GM18873 (cell line): ENCODE results near the gene KHDRBS2.

Experiments used
- ATAC-seq: cut with Tn5 transposase; IDR thresholded peaks from one replicate; pipeline ENCODE4 v1.9.1; 2021; ENCODE audit warnings: mild to moderate bottlenecking, moderate library complexity, moderate number of reproducible peaks; ENCODE audit not compliant: unreplicated experiment, low FRiP score

Gene KHDRBS2

GRCh38 chr6:62192593-62192992 lies 93.4 kb downstream of the KHDRBS2 start:
- no peak for ATAC-seq

GRCh38 chr6:62175195-62175594 lies 110.8 kb downstream of the KHDRBS2 start:
- ATAC-seq = no peak

- no peak for ATAC-seq
These were observed 111.5 kb downstream of the KHDRBS2 start for GRCh38 chr6:62174548-62174947.

- ATAC-seq = no peak
These were observed 118.3 kb downstream of the KHDRBS2 start for GRCh38 chr6:62167736-62168135.

- no peak for ATAC-seq
These were observed 123.2 kb downstream of the KHDRBS2 start for GRCh38 chr6:62162858-62163257.

GRCh38 chr6:62152796-62153195 lies 133.2 kb downstream of the KHDRBS2 start:
- ATAC-seq = no peak

- no peak for ATAC-seq
These were observed 135.9 kb downstream of the KHDRBS2 start for GRCh38 chr6:62150048-62150663.

GRCh38 chr6:62146954-62147853 lies 138.8 kb downstream of the KHDRBS2 start:
- no peak for ATAC-seq

- no peak for ATAC-seq
These were observed 156.9 kb downstream of the KHDRBS2 start for GRCh38 chr6:62129127-62129526.

GRCh38 chr6:62119401-62119800 lies 166.6 kb downstream of the KHDRBS2 start:
- no peak for ATAC-seq

GRCh38 chr6:62103186-62103859 lies 182.7 kb downstream of the KHDRBS2 start:
- no peak for ATAC-seq

- no peak for ATAC-seq
These were observed 183.6 kb downstream of the KHDRBS2 start for GRCh38 chr6:62102387-62102786.

GRCh38 chr6:62090442-62091229 lies 195.4 kb downstream of the KHDRBS2 start:
- ATAC-seq = no peak

- ATAC-seq = no peak
These were observed 196.2 kb downstream of the KHDRBS2 start for GRCh38 chr6:62089781-62090180.

- ATAC-seq = no peak
These were observed 200.0 kb downstream of the KHDRBS2 start for GRCh38 chr6:62086047-62086446.

- no peak for ATAC-seq
These were observed 210.2 kb downstream of the KHDRBS2 start for GRCh38 chr6:62075869-62076268.

GRCh38 chr6:62059901-62060300 lies 226.1 kb downstream of the KHDRBS2 start:
- no peak for ATAC-seq

- ATAC-seq = no peak
These were observed 228.7 kb downstream of the KHDRBS2 start for GRCh38 chr6:62057300-62057699.

- no peak for ATAC-seq
These were observed 240.5 kb downstream of the KHDRBS2 start for GRCh38 chr6:62045502-62045901.

- ATAC-seq = no peak
These were observed 242.9 kb downstream of the KHDRBS2 start for GRCh38 chr6:62043084-62043483.

GRCh38 chr6:62042429-62042828 lies 243.6 kb downstream of the KHDRBS2 start:
- ATAC-seq = no peak
